K562 (cell line): Measurements from ENCODE around the gene ELOVL1. TPM values are rescaled to one million over a fixed set of nuclear protein-coding genes. Genes with fewer than 3 reads are reported as not detected.

ENCODE experiments used
- CXXC5 ChIP-seq: fragments of 250-450 bp; sonication (Bioruptor Pico); IDR thresholded peaks from 2 replicates; pipeline ENCODE4 v1.8.0; 2022; ENCODE audit warnings: inconsistent platforms, mild to moderate bottlenecking, moderate library complexity
- DACH1 ChIP-seq: fragments of 450-650 bp; IDR thresholded peaks from 2 replicates; pipeline ENCODE4 v1.6.1; 2018; ENCODE audit not compliant: partially characterized antibody
- ESRRB ChIP-seq: fragments of 250-450 bp; sonication (Bioruptor Pico); IDR thresholded peaks from 2 replicates; pipeline ENCODE4 v1.5.0; 2020; ENCODE audit warnings: mild to moderate bottlenecking, moderate library complexity, borderline replicate concordance
- GTF2B ChIP-seq: IDR thresholded peaks from 2 replicates; pipeline ENCODE4 v1.6.1; 2011; ENCODE audit not compliant: insufficient read length; ENCODE audit errors: extremely low read depth
- LCOR ChIP-seq: sonication (generic); formaldehyde crosslinking; IDR thresholded peaks from 2 replicates; pipeline ENCODE4 v1.8.0; 2022; ENCODE audit warnings: mild to moderate bottlenecking, missing genetic modification reagents
- TFAP4 ChIP-seq: sonication (generic); formaldehyde crosslinking; IDR thresholded peaks from 2 replicates; pipeline ENCODE4 v1.8.0; 2022; ENCODE audit warnings: missing genetic modification reagents, mild to moderate bottlenecking, moderate library complexity, borderline replicate concordance
- ZNF398 ChIP-seq: fragments of 250-450 bp; sonication (Bioruptor Pico); IDR thresholded peaks from 2 replicates; pipeline ENCODE4 v1.8.0; 2021; ENCODE audit warnings: moderate library complexity, mild to moderate bottlenecking, inconsistent platforms
- ZNF696 ChIP-seq: fragments of 250-450 bp; sonication (Bioruptor Pico); conservative IDR thresholded peaks from 2 replicates; pipeline ENCODE4 v1.4.0; 2020; ENCODE audit warnings: mild to moderate bottlenecking, moderate library complexity
- polyA plus RNA-seq, 8 experiments: library from polyadenylated mRNA; depleted of rRNA in 4 of 8; stranded (reverse) in 5 of 8; unstranded in 3 of 8; fragments of >200 nt; fragmentation: Nextera tagmentation in 2 of 8; fragmentation: Illumina TruSeq in 1 of 8; extraction: Ambion mirVana in 2 of 8; extraction: Trizol in 1 of 8; gene quantifications; 2 replicates each; pipeline versions ENCODE4 v1.2.1 to v1.2.3, GENCODE V29; 2011 to 2014; ENCODE audit warnings: inconsistent platforms in 1 of 8, missing spikeins in 1 of 8
- total RNA-seq, 7 experiments: library from RNA; depleted of rRNA in 6 of 7; stranded (reverse); fragments of >200 nt in 6 of 7; fragmentation: Illumina TruSeq in 2 of 7; extraction: Trizol in 2 of 7; gene quantifications; 2 replicates each; pipeline versions ENCODE4 v1.2.1 to v1.2.3, GENCODE V29; 2011 to 2021; ENCODE audit warnings: low replicate concordance in 1 of 7

Gene ELOVL1
- total and polyA plus RNA-seq, 9 of the 15 experiments (the other 6 are each of a cell fraction or from before 2014, with no cell fraction given), result 51.0 to 157 (median 70.3) TPM

GRCh38 chr1:43388613-43389012, 20.8 kb upstream of the ELOVL1 start (continued):
- TF ChIP-seq GTF2B, result no peak
- no peak for TF ChIP-seq ZNF696 (CRISPR knock-in tag)
- TF ChIP-seq ZNF398 (CRISPR knock-in tag), result no peak
- TF ChIP-seq ESRRB (CRISPR knock-in tag), result no peak
- TF ChIP-seq DACH1, result no peak
- no peak for TF ChIP-seq CXXC5
- no peak for TF ChIP-seq TFAP4 (CRISPR knock-in tag)
- TF ChIP-seq LCOR, result no peak
